Nephron progenitor cell (in vitro differentiated cells): Measurements from ENCODE around the gene BEX1.

ENCODE experiments used
- DNase-seq: peaks from one replicate; pipeline ENCODE4 v3.0.0; 2021
- H3K27ac Mint-ChIP-seq: 2 replicates; pipeline ENCODE4 v1.8.0; 2021; ENCODE audit warnings: mild to moderate bottlenecking, moderate library complexity, mixed read lengths
- H3K27me3 Mint-ChIP-seq: 2 replicates; pipeline ENCODE4 v1.8.0; 2021; ENCODE audit warnings: mild to moderate bottlenecking, low read depth, mixed read lengths; ENCODE audit not compliant: poor library complexity
- H3K36me3 Mint-ChIP-seq: 2 replicates; pipeline ENCODE4 v1.8.0; 2021; ENCODE audit warnings: low read depth, mixed read lengths
- H3K4me1 Mint-ChIP-seq: 2 replicates; pipeline ENCODE4 v1.8.0; 2021; ENCODE audit warnings: mixed read lengths
- H3K4me3 Mint-ChIP-seq: 2 replicates; pipeline ENCODE4 v1.8.0; 2021; ENCODE audit warnings: mild to moderate bottlenecking, moderate library complexity, mixed read lengths
- H3K9me3 Mint-ChIP-seq: 2 replicates; pipeline ENCODE4 v1.8.0; 2021; ENCODE audit warnings: mild to moderate bottlenecking, moderate library complexity, mixed read lengths
- TF ChIP-seq, protein P1 (sequence below): fragments of 200-600 bp; sonication (generic); IDR thresholded peaks from 2 replicates; pipeline ENCODE4 v1.5.0; 2021; ENCODE audit warnings: antibody characterized with exemption

Gene BEX1

DNA sequence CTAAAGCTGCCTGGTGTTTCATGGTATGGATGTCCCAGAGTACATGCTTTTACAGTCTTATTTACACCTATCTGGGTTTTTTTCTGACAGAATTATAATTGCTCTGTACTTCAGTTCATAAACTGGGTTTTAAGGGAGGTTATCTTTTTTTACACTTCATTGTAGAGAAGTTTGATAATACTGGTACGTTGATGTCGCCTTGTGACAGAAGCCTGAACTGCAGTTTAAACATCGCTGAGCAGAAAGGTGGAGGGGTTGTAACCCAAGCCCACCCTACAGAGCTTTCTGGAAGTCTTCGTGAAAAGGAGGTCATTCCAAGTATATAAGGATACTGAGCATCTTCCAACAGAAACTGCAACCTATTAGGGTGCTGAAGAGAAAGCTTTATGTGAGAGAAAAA, 46.4 kb downstream of the BEX1 start:
- Mint-ChIP-seq H3K4me3 (no peak overlapping the region), H3K9me3 (peaks cover 29% of the 10 kb centered on the region), H3K4me1 (no peaks in the 10 kb centered on the region), H3K27ac (no peak overlapping the region), H3K36me3 (no peaks in the 10 kb centered on the region), H3K27me3 (peaks cover 3% of the 10 kb centered on the region)
- no peak for DNase-seq
- TF ChIP-seq, protein P1, sequence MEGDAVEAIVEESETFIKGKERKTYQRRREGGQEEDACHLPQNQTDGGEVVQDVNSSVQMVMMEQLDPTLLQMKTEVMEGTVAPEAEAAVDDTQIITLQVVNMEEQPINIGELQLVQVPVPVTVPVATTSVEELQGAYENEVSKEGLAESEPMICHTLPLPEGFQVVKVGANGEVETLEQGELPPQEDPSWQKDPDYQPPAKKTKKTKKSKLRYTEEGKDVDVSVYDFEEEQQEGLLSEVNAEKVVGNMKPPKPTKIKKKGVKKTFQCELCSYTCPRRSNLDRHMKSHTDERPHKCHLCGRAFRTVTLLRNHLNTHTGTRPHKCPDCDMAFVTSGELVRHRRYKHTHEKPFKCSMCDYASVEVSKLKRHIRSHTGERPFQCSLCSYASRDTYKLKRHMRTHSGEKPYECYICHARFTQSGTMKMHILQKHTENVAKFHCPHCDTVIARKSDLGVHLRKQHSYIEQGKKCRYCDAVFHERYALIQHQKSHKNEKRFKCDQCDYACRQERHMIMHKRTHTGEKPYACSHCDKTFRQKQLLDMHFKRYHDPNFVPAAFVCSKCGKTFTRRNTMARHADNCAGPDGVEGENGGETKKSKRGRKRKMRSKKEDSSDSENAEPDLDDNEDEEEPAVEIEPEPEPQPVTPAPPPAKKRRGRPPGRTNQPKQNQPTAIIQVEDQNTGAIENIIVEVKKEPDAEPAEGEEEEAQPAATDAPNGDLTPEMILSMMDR: no peak

DNA sequence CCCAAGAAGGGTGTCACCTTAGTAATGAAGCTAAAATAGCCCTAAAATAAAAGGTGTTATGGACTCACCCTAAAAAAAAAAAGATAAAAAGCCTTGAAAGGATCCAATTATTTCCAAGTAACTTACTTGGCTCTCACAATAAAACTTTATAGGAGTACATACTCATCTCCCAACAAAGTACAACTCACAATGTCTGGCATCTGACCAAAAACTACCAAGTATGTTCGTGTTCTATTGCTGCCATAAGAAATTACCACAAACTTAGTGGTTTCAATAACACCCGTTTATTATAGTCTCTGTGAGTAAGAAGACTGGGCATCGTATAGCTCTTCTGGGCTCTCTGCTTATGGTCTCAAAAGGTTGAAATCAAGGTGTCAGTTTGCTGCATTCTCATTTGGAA, 51.0 kb downstream of the BEX1 start:
- Mint-ChIP-seq H3K4me1 (no peaks in the 10 kb centered on the region), H3K4me3 (no peak overlapping the region), H3K27ac (no peak overlapping the region), H3K36me3 (no peaks in the 10 kb centered on the region), H3K9me3 (peaks cover 33% of the 10 kb centered on the region), H3K27me3 (no peaks in the 10 kb centered on the region)
- DNase-seq: no peak
- TF ChIP-seq, protein P1: no peak
